ENCODE results near the gene ATP6V0B.

ATP6V0B gene

GRCh38 chr1:43992232-43992995 is 17.7 kb downstream of the ATP6V0B start:
- TF ChIP-seq GATA2 (IDR thresholded peaks at IDR 0.05; ENCODE audit: low read depth, low read length) (no peak), GATA3 (IDR thresholded peaks at IDR 0.05; ENCODE audit: low read depth, low read length) (no peak)

GRCh38 chr1:43993206-43993914 is 18.6 kb downstream of the ATP6V0B start:
- TF ChIP-seq GATA2 (IDR thresholded peaks at IDR 0.05; ENCODE audit: low read depth, low read length) (no peak), GATA3 (IDR thresholded peaks at IDR 0.05; ENCODE audit: low read depth, low read length) (no peak)

DNA sequence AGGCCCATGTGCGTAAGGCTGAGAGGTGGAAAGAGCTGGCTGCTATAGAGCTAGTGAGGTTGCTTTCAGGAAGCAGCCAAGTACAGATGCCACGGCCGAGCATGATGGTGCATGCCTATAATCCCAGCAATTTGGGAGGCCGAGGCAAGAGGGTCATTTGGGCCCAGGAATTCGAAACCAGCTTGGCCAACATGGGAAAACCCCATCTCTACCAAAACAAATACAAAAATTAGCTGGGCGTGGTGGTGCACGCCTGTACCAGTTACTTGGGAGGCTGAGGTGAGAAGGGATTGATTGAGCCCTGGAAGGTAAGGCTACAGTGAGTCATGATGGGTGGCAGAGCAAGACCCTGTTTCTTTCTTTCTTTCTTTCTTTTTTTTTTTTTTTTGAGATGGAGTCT is 19.3 kb downstream of the ATP6V0B start:
- TF ChIP-seq GATA3 (IDR thresholded peaks at IDR 0.05; ENCODE audit: low read depth, low read length): no peak
- TF ChIP-seq GATA2 (IDR thresholded peaks at IDR 0.05; ENCODE audit: low read depth, low read length): no peak

GRCh38 chr1:43994794-43995790 is 20.3 kb downstream of the ATP6V0B start:
- TF ChIP-seq GATA3 (IDR thresholded peaks at IDR 0.05; ENCODE audit: low read depth, low read length): no peak
- TF ChIP-seq GATA2 (IDR thresholded peaks at IDR 0.05; ENCODE audit: low read depth, low read length): no peak

GRCh38 chr1:43995984-43996732 is 21.4 kb downstream of the ATP6V0B start:
- TF ChIP-seq GATA3 (IDR thresholded peaks at IDR 0.05; ENCODE audit: low read depth, low read length): no peak
- TF ChIP-seq GATA2 (IDR thresholded peaks at IDR 0.05; ENCODE audit: low read depth, low read length): peak; percentile 42

DNA sequence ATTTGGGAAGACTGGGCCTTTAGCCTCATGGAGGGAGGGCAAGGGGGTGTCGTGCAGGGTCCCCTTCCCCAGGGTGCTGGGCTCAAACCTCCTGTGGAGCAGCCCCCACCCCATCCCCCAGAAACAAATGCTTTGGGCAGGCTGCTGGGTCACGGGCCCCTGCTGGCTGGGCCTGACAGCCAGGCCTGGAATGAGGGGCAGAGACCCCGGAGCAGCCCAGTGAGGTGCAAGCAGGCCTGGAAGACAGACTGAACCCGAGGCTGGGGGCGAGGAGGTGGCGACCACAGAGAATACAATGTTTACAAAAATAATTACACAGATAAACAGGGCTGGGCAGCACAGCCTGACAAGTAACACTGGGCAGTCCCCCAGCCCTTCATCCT is 22.0 kb downstream of the ATP6V0B start:
- no peak for TF ChIP-seq GATA3 (IDR thresholded peaks at IDR 0.05; ENCODE audit: low read depth, low read length)
- TF ChIP-seq GATA2 (IDR thresholded peaks at IDR 0.05; ENCODE audit: low read depth, low read length): no peak

GRCh38 chr1:43997295-43997999 is 22.7 kb downstream of the ATP6V0B start:
- TF ChIP-seq GATA2 (IDR thresholded peaks at IDR 0.05; ENCODE audit: low read depth, low read length): no peak
- TF ChIP-seq GATA3 (IDR thresholded peaks at IDR 0.05; ENCODE audit: low read depth, low read length): no peak

- no peak for TF ChIP-seq GATA3 (IDR thresholded peaks at IDR 0.05; ENCODE audit: low read depth, low read length)
- no peak for TF ChIP-seq GATA2 (IDR thresholded peaks at IDR 0.05; ENCODE audit: low read depth, low read length)
Measured at GRCh38 chr1:43998000-43998378, 23.2 kb downstream of the ATP6V0B start.

GRCh38 chr1:43999455-43999854 is 24.7 kb downstream of the ATP6V0B start:
- TF ChIP-seq GATA3 (IDR thresholded peaks at IDR 0.05; ENCODE audit: low read depth, low read length): no peak
- no peak for TF ChIP-seq GATA2 (IDR thresholded peaks at IDR 0.05; ENCODE audit: low read depth, low read length)

DNA sequence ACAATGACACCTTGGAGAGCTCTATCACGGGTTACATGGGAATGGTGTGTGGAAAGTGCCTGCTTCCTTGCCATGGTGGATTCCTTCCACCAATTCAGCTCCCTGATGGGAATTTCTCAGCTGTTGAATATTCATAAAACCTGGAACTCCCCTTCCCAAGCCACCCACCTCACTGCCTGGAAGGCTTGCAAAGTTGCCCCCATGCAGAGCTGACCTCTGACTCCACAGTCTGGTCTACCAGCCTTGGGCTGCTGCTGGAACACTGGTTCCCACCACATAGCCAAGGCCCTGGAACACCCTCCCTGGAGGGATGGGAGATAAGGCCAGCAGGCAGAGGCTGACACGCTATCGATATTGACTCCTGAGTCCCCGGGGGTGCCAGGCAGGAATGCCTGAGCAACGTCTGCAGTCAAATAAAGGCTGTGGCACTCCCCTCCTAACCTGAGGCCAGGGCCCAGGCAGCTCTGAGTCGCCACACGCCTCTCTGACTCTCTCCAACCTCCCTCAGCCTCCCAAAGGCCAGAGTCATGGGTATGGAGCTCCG is 25.4 kb downstream of the ATP6V0B start:
- TF ChIP-seq GATA3 (IDR thresholded peaks at IDR 0.05; ENCODE audit: low read depth, low read length): no peak
- TF ChIP-seq GATA2 (IDR thresholded peaks at IDR 0.05; ENCODE audit: low read depth, low read length): no peak

DNA sequence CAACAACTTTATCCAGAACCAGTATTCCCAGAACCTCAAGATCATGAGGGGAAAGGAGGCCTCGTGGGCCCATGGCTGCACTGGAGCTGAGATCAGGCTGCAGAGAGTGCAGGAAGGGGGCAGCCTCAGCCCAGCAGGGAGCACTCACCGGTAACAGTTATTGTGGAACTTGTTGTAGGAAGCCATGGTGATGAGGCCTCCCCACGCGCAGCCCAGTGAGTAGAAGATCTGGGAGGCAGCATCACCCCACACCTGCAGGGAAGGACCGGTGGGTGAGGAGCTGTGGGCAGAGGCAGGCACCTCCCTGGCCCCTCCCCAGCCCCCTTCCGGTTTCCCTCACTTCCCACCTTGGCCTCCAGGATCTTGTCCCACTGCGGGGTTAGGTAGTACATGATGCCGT is 27.4 kb downstream of the ATP6V0B start:
- TF ChIP-seq GATA2 (IDR thresholded peaks at IDR 0.05; ENCODE audit: low read depth, low read length) (no peak), GATA3 (IDR thresholded peaks at IDR 0.05; ENCODE audit: low read depth, low read length) (no peak)

DNA sequence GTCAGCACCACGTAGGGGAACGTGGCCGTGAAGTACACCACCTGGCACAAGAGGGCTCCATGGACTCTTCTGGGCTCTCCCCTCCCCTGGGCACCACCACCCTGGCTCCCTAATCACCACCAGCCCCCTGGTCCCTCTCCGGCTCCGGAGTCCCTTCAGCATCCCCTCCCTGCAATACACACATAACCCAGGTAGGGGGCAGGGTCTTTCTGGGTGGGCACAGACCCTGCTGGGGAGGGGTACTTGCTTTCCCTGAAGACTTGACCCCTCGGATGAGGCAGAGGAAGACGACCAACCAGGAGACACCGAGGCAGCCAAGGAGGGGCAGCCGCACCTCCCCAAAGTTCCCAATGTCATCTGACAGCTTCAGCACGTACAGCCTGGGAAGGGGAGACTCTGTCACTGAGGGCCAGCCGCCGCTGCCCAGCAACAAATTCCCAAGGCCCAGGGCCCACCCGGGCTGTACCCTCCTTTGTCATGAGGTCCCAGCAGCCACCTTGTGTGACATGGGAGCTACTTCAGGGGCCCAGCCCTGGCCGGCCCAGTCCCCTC is 27.9 kb downstream of the ATP6V0B start:
- TF ChIP-seq GATA2 (IDR thresholded peaks at IDR 0.05; ENCODE audit: low read depth, low read length) (no peak), GATA3 (IDR thresholded peaks at IDR 0.05; ENCODE audit: low read depth, low read length) (no peak)

All from SH-SY5Y (cell line).